HG03175 (cell line): ENCODE results near the gene CCDC80.
"Not testable (repeated sequence)": the region's sequence is repeated elsewhere in the genome, so short reads cannot be mapped to it uniquely, and the experiment has no call there.

Experiments used
- ATAC-seq: cut with Tn5 transposase; IDR thresholded peaks from one replicate; pipeline ENCODE4 v1.9.1; 2021; ENCODE audit warnings: mild to moderate bottlenecking, moderate library complexity; ENCODE audit not compliant: unreplicated experiment

CCDC80 gene

GRCh38 chr3:112640930-112641801 is at the start of gene CCDC80:
TSS of gene CCDC80 (minus strand) at chr3:112641143. CDS start at chr3:112639905, 1,238 bp downstream.
- no peak for ATAC-seq

- no peak for ATAC-seq
These were observed 49.0 kb upstream of the CCDC80 start for GRCh38 chr3:112689989-112690388.

- ATAC-seq = no peak
These were observed 48.4 kb upstream of the CCDC80 start for GRCh38 chr3:112689385-112689784.

- ATAC-seq = no peak
These were observed 47.9 kb upstream of the CCDC80 start for GRCh38 chr3:112688819-112689218.

GRCh38 chr3:112688085-112688769 is 47.3 kb upstream of the CCDC80 start:
- no peak for ATAC-seq

- no peak for ATAC-seq
These were observed 46.7 kb upstream of the CCDC80 start for GRCh38 chr3:112687616-112688015.

DNA sequence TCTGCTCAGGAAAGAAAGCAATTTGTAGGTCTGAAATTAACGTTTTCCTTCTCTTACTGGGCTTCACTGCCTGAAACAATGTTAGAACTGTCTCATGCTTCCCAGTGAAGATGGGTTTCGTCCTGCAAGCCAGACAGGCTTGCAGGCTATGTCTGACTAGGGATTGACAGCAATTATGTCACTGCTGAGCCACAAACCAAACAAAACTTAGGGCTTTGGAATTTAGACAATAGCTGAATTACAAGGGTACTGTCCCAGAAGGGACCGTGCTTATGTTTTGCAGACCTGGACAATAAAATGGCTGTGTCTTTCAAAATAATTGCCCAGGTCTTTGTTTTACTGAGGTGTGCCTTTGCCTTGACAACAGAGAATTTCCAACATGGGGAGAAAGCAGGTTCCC is 46.3 kb upstream of the CCDC80 start:
- no peak for ATAC-seq

DNA sequence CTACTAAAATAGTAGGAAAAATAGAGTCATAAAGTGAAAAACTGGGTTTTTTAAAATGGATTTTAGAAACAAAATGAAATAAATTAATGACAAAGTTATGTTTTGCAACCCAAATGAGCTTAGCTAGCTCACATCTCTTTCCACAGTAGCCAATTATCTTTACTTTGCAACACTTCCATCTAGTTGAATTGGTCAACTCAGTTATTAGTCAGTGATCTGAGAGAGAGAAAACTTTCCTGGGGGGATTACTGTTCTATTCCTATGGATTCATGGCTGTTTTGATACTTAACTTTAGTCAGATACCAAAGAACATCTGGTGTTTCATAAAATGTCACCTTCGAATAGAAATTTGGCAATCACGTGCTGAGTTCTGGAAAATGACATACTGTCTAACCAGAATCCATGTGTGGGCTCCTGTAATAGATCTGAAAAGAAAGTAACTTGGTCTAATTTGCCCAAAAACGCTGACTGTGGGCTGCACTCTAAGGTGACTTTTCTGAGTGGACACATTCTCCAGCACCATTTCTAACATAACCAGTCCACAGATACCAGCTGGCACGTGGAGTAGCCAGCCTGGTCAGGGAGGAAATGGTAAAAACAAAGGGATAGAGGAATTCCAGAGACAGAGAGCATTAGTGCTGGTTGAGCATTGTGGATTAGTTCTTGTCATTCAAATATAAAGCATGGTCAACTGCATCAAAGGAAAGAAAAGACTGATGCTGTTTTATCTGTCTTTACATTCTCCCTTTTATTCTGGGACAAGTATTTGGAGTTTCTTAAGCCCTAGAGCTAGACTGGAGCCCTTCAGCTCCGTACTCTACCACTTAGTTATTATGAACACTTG is 45.2 kb upstream of the CCDC80 start:
- ATAC-seq = no peak

DNA sequence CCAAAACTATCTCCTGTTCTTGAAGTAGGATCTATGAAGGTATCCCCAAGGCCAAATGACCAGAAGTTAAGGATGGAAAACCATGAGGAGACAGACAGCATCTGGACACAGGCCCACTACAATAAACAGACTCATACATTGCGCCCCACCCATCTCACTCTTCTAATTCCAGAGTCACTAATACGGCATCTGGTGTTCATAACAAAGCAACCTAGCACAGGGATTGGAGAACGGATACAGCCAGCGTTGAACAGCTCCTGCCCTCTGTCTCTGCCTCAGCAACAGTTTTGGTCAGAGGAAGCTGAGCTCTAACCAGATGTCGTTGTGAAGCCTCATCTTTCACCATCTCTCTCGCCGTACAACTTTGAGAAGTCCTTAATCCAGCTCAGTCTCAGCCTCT is 44.5 kb upstream of the CCDC80 start:
- ATAC-seq = no peak

DNA sequence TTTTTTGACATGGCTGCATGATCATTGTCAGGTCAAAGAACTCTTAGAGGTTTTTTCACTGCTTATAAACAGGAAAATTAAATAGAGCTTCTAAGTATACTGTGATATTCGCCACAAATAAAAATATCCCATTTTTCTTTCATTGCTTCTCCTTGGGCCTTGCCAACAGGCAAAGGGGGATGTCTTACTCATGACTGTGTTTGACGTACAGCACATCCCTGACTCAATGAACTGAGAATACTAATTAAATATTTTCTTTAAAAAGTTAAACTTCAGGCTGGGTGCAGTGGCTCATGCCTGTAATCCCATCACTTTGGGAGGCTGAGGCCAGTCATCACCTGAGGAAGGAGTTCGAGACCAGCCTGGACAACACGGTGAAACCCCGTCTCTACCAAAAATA is 41.4 kb upstream of the CCDC80 start:
- no peak for ATAC-seq

- no peak for ATAC-seq
These were observed 40.9 kb upstream of the CCDC80 start for GRCh38 chr3:112681822-112682325.

GRCh38 chr3:112676659-112677234 is 35.8 kb upstream of the CCDC80 start:
- ATAC-seq = peak; percentile 99

DNA sequence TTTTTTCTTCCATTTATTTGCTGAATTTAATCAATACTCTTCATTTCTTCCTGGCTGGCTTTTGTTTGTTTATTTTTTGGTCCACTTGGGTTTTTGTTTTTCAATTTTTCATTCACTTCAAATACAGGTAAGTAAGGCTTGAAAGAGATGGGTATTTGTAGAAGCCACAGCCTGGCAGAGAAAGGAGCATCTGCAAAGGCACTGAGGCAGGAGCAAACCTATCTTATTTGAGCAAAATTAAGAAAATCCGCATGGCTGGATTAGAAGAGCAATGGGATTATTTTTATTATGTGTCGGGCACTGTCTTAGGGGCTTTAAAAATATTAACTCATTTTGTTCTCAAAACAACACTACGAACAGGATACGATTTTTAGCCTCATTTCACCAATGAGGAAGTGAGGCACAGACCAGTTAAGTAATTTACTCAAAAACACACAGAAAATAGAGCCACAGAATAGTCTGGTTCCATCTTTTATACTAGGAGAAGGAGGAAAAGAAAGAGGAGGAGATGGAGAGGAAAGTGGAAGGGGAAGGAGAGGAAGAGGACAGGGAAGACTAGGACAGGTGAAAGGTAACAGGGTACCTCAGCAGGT is 35.1 kb upstream of the CCDC80 start:
- no peak for ATAC-seq

GRCh38 chr3:112675349-112675748 is 34.4 kb upstream of the CCDC80 start:
- no peak for ATAC-seq

GRCh38 chr3:112672716-112673541 is 32.0 kb upstream of the CCDC80 start:
- ATAC-seq = no peak

- no peak for ATAC-seq
These were observed 31.2 kb upstream of the CCDC80 start for GRCh38 chr3:112671930-112672715.

DNA sequence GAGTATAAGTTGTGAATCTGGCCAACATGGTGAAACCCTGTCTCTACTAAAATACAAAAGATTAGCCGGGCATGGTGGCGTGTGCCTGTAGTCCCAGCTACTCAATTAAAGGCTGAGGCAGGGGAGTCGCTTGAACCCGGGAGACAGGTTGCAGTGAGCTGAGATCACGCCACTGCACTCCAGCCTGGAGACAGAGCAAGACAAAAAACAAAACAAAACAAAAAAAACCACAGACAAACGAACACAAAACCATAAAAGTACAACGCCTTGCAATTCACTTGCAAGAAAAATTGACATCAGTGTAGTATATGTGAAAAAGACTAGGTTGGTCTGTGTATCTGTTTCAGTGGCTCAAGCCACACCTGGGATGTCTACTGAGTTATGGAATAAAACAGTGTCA is 29.9 kb upstream of the CCDC80 start:
- ATAC-seq = no peak

- no peak for ATAC-seq
These were observed 26.7 kb upstream of the CCDC80 start for GRCh38 chr3:112667599-112667998.

- ATAC-seq = not testable (repeated sequence)
These were observed 24.1 kb upstream of the CCDC80 start for GRCh38 chr3:112665009-112665408.
